MG63 (cell line): Measurements from ENCODE around the gene PIK3R5. TPM values are rescaled to one million over a fixed set of nuclear protein-coding genes. Genes with fewer than 3 reads are reported as not detected.

Experiments
- DNase-seq: peaks from one replicate; pipeline ENCODE4 v3.0.0-alpha.2; 2020
- H3K27me3 ChIP-seq: fragments of 250-450 bp; sonication (Bioruptor Pico); 2 replicates; pipeline ENCODE4 v1.5.1; 2020; ENCODE audit warnings: mild to moderate bottlenecking, moderate library complexity
- H3K36me3 ChIP-seq: fragments of 250-450 bp; sonication (Bioruptor Pico); 2 replicates; pipeline ENCODE4 v1.5.1; 2020; ENCODE audit warnings: mild to moderate bottlenecking, moderate library complexity
- H3K4me3 ChIP-seq: fragments of 250-450 bp; sonication (Bioruptor Pico); 2 replicates; pipeline ENCODE4 v1.5.1; 2020; ENCODE audit warnings: mild to moderate bottlenecking, moderate library complexity
- H3K9me3 ChIP-seq: fragments of 250-450 bp; sonication (Bioruptor Pico); 2 replicates; pipeline ENCODE4 v1.5.1; 2020; ENCODE audit warnings: mild to moderate bottlenecking, moderate library complexity
- total RNA-seq: library from RNA; depleted of rRNA; stranded (reverse); fragments of >200 nt; shearing (Covaris generic); gene quantifications from 2 replicates; pipeline ENCODE4 v1.2.3, GENCODE V29; 2014; ENCODE audit warnings: low replicate concordance; rRNA removed

The PIK3R5 gene, protein sequence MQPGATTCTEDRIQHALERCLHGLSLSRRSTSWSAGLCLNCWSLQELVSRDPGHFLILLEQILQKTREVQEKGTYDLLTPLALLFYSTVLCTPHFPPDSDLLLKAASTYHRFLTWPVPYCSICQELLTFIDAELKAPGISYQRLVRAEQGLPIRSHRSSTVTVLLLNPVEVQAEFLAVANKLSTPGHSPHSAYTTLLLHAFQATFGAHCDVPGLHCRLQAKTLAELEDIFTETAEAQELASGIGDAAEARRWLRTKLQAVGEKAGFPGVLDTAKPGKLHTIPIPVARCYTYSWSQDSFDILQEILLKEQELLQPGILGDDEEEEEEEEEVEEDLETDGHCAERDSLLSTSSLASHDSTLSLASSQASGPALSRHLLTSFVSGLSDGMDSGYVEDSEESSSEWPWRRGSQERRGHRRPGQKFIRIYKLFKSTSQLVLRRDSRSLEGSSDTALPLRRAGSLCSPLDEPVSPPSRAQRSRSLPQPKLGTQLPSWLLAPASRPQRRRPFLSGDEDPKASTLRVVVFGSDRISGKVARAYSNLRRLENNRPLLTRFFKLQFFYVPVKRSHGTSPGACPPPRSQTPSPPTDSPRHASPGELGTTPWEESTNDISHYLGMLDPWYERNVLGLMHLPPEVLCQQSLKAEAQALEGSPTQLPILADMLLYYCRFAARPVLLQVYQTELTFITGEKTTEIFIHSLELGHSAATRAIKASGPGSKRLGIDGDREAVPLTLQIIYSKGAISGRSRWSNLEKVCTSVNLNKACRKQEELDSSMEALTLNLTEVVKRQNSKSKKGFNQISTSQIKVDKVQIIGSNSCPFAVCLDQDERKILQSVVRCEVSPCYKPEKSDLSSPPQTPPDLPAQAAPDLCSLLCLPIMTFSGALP
- total RNA-seq, result not detected in 2 replicates

DNA sequence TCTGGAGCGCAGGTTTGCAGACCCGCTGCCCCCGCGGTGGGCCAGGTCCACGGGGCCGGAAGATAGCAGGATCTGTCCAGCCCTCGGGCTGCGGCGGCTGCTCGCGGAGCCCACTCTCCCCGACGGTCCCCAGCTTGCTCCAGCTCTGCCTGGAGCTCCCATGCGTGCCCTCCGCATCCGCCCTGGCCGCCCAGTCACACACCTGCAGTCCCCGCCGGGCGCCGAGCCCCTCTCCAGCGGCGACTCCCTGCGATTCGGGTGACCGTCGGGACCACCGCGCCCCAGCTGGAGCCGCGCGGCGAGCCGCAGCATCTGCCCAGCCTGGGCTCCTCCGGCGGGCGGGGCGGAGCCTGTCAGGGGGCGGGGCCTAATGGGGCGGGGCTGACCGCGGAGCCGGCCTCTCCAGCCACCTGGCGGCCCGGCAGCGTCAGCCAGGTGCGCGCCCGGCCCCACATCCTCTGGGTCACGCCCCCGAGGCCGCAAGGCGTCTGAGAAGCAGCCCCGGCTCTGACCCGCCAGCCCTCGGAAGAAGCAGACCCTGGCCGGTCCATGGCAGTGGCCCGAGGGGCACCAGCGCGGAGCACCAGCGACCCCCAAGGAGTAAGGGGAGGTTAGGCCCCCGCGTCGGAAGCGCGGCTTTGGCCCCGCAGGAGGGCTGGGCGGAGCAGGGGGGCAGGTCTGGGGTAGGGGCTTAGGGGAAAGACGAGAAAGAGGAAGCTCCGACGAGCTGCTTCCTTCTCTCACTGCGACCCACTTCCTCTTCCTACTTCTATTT lies at the start of gene PIK3R5:
Gene PIK3R5, minus strand, starts transcription at position 314 of the 775 bp plus-strand sequence. CDS start 54,213 bp downstream, outside the sequence.
- no peak for DNase-seq
- Histone ChIP-seq H3K9me3 (no peaks in the 10 kb centered on the region), H3K4me3 (no peak within 1 kb of the TSS), H3K36me3 (no peaks in the 10 kb centered on the region), H3K27me3 (peaks cover 2% of the 10 kb centered on the region; the same call in 1 of the 2 replicates)

DNA sequence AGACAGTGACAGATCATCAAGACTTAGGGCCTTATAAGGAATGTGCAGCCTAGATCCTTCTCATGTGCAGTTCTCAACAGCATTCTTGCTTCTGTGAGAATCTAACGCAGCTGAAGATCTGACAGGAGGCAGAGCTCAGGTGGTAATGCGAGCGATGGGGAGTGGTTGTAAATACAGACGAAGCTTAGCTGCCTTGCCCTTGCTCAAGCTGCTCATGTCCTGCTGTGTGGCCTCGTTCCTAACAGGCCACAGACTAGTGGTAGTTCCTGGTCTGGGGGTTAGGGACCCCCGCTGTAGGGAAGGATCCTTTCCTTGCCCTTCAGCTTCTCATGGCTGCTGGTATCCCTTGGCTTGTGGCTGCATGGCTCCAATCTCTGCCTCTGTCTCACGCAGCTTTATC lies 45.5 kb upstream of the PIK3R5 start:
- no peaks in the 10 kb centered on the region for H3K36me3 ChIP-seq
- DNase-seq, result no peak
- peaks cover 4% of the 10 kb centered on the region; the same call in 1 of the 2 replicates for H3K27me3 ChIP-seq
- no peak overlapping the region for H3K4me3 ChIP-seq
- no peaks in the 10 kb centered on the region for H3K9me3 ChIP-seq

DNA sequence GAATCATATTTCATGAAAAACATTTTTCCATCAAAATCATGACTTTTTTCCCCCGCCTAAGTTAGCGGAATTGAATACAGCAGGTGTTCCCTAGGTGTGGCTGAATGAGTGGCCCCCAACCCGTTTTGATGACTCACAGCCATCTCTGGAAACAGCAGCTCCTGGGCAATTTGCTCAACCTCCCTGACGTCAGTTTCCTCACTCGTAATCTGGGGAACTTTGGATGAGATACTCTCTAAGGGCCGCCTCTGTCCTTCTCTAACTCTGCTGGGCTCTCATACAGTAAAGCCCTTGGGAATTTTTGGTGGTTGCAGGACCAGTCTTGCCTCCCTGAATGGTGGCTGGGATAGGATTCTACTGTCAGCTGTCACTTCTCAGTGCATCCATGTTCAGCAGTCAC lies 44.2 kb upstream of the PIK3R5 start:
- no peaks in the 10 kb centered on the region for H3K36me3 ChIP-seq
- no peak overlapping the region for H3K4me3 ChIP-seq
- peaks cover 4% of the 10 kb centered on the region; the same call in 1 of the 2 replicates for H3K27me3 ChIP-seq
- no peak for DNase-seq
- no peaks in the 10 kb centered on the region for H3K9me3 ChIP-seq

DNA sequence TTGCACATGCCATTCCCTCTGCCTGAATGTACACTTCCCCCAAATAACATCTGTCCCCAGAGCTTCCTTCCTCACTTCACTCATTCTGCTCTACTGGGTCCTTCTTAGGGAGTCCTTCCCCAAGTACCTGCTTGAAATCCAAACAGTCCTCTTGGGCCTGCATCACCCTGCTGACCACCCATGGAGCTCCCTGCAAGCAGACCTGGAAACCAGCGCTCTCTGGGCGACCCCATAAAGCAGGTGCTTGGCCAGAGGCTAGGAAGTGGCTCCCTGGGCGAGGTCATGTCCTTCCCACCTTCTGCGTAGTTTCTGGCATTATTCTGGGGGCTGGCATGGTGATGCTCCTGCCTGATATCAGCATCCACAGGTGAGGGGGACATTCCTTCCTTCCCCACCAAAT lies 43.6 kb upstream of the PIK3R5 start:
- H3K4me3 ChIP-seq, result no peak overlapping the region
- DNase-seq, result no peak
- no peaks in the 10 kb centered on the region for H3K9me3 ChIP-seq
- H3K36me3 ChIP-seq, result no peaks in the 10 kb centered on the region
- H3K27me3 ChIP-seq, result peaks cover 1% of the 10 kb centered on the region; the same call in 1 of the 2 replicates

DNA sequence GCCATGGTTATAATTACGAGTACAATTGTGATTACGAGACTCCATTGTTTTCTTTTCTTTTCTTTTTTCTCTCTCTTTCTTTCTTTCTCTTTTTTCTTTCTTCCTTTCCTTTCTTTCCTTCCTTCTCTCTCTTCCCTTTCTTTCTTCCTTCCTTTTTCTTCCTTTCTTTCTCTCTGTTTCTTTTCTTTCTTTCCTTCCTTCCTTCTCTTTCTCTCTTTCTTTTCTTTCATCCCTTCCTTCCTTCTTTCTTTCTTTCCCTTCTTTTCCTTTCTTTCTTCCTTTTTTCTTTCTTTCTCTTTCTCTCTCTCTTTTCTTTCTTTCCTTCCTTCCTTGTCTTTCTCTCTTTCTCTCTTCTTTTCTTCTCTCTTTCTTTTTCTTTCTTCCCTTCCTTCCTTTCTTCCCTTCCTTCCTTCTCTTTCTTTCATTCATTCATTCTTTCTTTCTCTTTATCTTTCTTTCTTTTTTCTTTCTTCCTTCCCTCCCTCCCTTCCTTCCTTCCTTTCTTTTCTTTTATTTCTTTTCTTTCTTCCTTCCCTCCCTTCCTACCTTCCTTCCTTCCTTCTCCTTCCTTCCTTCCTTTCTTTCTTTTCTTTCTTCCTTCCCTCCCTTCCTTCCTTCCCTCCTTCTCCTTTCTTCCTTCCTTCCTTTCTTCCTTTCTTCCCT lies 41.7 kb upstream of the PIK3R5 start:
- DNase-seq, result no peak
- Histone ChIP-seq H3K4me3 (no peak overlapping the region), H3K27me3 (peaks cover 12% of the 10 kb centered on the region), H3K36me3 (no peaks in the 10 kb centered on the region), H3K9me3 (no peaks in the 10 kb centered on the region)

DNA sequence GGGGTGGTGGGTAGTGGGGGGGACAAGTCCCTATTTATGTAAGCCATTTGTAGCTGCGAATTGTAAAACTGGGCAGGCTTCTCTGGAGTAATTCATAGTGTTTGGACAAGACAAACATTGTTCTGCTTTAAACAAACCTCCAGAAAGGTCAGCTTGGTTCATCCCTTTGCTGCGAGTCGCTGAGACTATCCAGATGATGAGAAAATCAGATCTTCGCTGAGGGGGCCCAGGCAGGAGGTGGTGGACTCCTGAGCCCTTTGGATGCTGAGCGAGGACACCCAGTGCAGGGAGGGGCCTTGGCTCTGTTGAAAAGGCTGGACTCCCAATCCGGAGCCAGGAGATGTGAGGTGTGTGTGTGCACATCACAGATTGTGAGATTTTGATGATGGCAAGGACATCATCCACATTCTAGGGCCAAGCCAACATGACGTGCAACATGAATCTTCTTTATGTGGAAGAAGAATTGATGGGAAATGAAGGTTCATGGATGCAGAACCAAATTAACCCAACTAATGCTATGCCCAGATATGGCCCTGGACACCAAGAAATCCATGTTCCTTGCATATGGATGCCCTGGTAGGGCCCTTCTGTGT lies 40.8 kb upstream of the PIK3R5 start:
- Histone ChIP-seq H3K4me3 (no peak overlapping the region), H3K36me3 (no peaks in the 10 kb centered on the region), H3K9me3 (no peaks in the 10 kb centered on the region), H3K27me3 (peaks cover 13% of the 10 kb centered on the region)
- DNase-seq, result no peak

DNA sequence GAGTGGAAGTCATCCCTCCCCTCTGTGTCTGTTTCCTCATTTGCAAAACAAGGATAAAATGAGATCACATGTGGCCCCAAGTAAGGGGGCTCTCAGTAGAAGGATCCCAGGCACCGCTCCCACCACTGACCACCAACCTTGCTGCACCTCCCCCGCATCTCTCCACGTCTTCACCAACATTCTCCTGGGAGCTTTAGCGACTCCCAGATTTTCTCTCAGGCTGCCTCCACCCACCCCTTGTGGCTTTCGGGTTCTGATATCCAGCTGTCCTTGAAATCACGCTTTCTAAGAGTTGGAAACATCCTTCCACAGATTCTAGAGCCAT lies 39.4 kb upstream of the PIK3R5 start:
- no peaks in the 10 kb centered on the region for H3K36me3 ChIP-seq
- H3K27me3 ChIP-seq, result peaks cover 14% of the 10 kb centered on the region
- H3K9me3 ChIP-seq, result 0 out of 2 replicates have a peak, but pooled peaks cover 4% of the 10 kb centered on the region
- no peak overlapping the region for H3K4me3 ChIP-seq
- DNase-seq, result no peak

DNA sequence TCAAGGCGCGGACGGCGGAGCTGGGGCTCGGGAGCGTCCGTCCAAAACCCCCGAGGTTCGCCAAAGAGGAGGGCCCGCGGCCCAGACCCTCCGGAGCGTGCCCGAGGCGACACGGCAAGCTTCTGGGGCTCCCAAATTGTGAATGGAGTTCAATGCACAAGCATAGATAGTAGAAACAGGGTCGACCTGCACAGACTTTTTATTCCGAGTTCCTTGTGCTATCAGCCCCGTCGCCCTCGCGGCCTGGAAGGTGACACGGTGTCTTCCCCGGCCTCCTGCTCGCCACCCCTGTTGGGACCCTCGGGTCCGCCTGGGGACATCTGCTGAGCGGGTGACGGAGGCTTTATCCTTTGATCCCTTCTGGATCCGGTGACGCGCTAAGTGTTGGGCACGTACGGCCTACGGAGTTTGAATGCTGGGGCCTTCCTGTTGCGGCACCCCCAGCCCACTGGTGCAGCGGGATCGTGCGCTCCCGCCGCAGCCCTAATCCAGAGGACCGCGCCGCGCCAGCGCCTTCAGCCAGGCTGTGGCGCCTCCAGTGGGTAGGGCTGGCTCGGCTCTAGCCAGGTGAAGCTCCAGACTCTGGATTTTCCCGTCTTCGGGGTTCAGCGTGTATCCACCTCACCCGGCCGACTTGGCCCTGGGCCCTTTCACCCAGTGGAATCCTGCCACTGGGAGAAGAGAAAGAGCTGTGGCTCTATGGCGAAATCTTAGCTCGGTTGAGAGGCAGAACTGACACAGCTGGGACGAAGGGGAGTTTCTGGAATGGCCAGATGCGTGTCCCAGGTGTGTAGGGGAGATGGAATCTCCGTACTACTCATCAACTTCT lies 38.8 kb upstream of the PIK3R5 start:
- Histone ChIP-seq H3K27me3 (peaks cover 16% of the 10 kb centered on the region), H3K9me3 (0 out of 2 replicates have a peak, but pooled peaks cover 4% of the 10 kb centered on the region), H3K36me3 (no peaks in the 10 kb centered on the region), H3K4me3 (no peak overlapping the region)
- no peak for DNase-seq

DNA sequence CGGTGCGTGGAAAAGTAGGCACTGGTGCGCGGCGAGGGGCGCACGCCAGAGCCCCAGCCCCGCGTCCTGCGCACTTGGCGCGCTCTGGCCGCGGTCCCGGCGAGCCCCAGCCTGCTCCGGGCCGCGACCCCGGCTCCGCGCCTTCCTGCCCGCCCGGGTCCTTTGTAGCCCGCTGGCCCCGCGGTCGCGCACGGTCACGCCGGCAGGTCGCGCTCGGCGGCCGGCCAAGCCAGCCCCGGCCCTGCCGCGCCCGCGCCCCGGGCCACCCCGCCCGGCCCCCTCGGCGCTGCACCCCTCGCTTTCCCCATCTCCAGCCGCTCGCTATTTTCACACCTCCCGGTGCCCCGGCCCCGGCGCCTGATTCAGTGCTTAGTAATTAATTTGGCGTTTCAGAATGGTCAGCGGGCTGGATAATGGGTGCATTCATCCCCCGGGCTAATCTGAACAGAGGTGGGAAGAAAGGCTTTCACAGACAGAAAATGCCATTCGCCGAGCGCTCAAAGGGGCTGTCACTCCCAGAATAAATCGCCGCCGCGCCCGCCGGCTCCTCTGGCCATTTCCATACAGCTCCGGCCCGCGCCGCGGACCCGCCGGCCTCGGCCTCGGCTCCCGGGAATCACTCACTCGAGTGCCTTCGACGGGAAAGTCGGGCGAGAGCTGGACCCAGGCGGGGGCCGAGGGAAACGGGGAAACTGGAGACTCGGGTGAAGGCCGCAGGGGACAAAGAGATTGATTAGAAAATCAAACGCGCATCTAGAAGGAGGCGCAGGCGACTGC lies 38.0 kb upstream of the PIK3R5 start:
- Histone ChIP-seq H3K9me3 (0 out of 2 replicates have a peak, but pooled peaks cover 4% of the 10 kb centered on the region), H3K4me3 (no peak overlapping the region), H3K27me3 (peaks cover 18% of the 10 kb centered on the region), H3K36me3 (no peaks in the 10 kb centered on the region)
- DNase-seq, result no peak

DNA sequence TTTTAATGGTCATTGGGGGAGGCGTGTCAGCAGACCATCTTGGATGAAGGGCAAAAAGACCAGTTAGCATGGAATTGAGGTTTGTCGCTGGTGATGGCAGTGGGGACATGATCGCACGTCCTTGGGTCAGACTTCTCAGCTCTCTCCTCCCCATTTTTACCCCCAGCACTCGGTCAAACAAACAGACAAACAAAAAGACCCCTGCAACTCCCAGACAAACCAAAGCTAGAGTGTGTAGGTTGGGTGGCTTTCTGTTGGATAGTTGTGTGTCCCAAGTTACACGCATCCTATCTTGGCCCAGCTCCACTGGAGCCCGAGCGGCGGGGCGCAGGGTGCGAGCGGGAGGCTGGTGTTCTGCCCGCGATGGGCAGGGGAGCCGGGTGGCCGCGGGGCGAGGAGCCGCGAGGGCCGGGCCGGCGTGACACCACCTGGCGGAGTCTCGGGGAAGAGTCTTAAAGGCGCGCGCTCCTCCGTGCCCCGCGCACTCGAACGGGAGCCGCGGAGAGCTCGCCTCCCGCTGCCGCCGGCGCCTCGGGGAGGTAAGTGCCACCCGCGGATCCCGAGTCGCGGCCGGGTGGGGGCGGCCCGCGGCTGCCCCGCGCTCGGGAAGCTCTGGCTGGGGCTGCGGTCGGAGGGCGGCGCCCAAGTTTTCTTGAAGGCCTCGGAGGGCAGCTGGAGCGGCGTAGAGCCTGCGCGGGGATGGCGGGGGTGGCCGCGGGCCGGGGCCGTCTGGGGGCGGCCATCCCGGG lies 37.3 kb upstream of the PIK3R5 start:
- H3K4me3 ChIP-seq, result no peak overlapping the region
- peak; percentile 26 for DNase-seq

DNA sequence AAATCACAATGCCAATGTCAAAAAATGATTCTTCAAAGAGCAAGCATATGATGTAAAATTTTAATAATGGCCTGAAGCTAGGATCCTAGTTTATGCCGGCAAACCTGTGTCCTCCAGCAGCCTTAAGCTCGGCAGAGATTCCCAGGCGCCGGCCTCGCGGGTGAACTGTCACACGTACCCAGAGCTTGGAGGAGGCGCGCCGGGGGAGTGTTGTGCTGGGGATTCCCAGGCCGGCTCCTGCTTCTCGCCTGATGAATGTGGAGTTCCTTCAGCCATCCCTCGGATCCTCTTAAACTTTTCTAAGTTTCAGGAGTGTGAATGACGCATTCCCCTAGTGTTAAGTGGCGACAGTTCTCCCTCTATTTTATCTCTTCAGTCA lies 36.7 kb upstream of the PIK3R5 start:
- Histone ChIP-seq H3K36me3 (no peaks in the 10 kb centered on the region), H3K4me3 (no peak overlapping the region), H3K27me3 (peaks cover 20% of the 10 kb centered on the region), H3K9me3 (0 out of 2 replicates have a peak, but pooled peaks cover 4% of the 10 kb centered on the region)
- DNase-seq, result no peak

More for the DNA sequence above, 37.3 kb upstream of the PIK3R5 start:
- no peaks in the 10 kb centered on the region for H3K36me3 ChIP-seq
- H3K9me3 ChIP-seq, result 0 out of 2 replicates have a peak, but pooled peaks cover 4% of the 10 kb centered on the region
- peaks cover 20% of the 10 kb centered on the region for H3K27me3 ChIP-seq

DNA sequence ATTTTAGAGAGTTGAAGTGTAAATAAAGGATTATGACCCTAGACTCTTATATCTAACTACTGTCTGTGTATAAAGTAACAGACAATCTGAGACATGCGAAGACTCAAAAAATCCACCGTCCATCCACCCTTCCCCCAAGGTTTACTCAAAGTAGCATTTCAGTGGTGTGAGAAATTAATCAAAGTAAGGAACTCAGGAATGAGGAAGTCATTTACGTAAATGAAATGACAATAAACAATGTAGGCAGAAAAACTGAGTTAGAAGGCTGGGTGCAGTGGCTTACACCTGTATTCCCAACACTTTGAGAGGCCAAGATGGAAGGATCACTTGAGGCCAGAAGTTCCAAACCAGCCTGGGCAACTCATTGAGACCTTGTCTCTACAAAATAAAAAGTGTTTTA lies 36.1 kb upstream of the PIK3R5 start:
- H3K4me3 ChIP-seq, result no peak overlapping the region
- H3K27me3 ChIP-seq, result peaks cover 20% of the 10 kb centered on the region
- DNase-seq, result no peak
- 0 out of 2 replicates have a peak, but pooled peaks cover 4% of the 10 kb centered on the region for H3K9me3 ChIP-seq
- H3K36me3 ChIP-seq, result no peaks in the 10 kb centered on the region

DNA sequence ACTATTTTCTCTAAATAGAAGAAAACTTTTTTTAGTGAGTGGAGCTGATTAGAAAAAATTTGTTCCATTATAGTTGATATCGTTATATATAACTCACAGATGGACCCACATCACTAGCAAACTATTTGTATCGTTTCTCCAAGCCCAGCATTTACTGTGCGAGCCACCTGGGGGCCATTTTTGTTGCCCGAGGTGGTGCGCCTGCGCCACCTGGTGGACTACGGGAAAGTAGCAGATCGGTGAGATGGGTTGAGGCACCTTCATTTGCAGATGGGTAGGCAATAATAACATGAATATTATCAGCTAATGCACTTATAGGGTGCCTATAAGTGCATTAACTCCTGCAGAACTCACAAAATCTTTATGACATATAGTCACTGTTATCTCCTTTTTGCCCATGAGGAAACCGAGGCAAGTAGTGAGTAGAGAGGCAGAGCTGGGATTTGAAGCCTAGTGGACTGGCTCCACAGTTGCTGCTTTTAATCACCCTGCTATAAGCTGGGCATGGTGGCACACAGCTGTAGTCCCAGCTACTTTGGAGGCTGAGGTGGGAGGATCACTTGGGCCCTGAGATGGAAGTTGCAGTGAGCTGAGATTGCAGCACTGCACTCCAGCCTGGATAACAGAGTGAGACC lies 32.6 kb upstream of the PIK3R5 start:
- H3K27me3 ChIP-seq, result peaks cover 16% of the 10 kb centered on the region
- 0 out of 2 replicates have a peak, but pooled peaks cover 4% of the 10 kb centered on the region for H3K9me3 ChIP-seq
- DNase-seq, result peak; percentile 59
- no peak overlapping the region for H3K4me3 ChIP-seq
- no peaks in the 10 kb centered on the region for H3K36me3 ChIP-seq
